K562 treated with DMSO at 1 percent for 48 hours (cell line): Measurements from ENCODE around the gene MPZL2. TPM values are rescaled to one million over a fixed set of nuclear protein-coding genes. Genes with fewer than 3 reads are reported as not detected.

Experiments used
- total RNA-seq: library from RNA; unstranded; fragments of 300-600 nt; gene quantifications from 2 replicates; pipeline ENCODE4 v1.2.3, GENCODE V29; 2022; ENCODE audit warnings: low replicate concordance; ENCODE audit errors: extremely low read depth

Gene MPZL2
- total RNA-seq, result not detected in 2 replicates

GRCh38 chr11:118263695-118264568 lies at the start of gene MPZL2:
TSS of gene MPZL2 (minus strand) at chr11:118264297. CDS start at chr11:118264153, 144 bp downstream.

DNA sequence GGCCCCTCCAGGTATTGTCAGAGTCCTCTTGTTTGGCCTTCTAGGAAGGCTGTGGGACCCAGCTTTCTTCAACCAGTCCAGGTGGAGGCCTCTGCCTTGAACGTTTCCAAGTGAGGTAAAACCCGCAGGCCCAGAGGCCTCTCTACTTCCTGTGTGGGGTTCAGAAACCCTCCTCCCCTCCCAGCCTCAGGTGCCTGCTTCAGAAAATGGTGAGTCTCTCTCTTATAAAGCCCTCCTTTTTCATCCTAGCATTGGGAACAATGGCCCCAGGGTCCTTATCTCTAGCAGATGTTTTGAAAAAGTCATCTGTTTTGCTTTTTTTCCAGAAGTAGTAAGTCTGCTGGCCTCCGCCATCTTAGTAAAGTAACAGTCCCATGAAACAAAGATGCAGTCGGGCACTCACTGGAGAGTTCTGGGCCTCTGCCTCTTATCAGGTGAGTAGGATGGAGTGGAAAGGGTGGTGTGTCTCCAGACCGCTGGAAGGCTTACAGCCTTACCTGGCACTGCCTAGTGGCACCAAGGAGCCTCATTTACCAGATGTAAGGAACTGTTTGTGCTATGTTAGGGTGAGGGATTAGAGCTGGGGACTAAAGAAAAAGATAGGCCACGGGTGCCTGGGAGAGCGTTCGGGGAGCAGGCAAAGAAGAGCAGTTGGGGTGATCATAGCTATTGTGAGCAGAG lies 40.6 kb upstream of the MPZL2 start, which contains the start of gene CD3E:
CD3E (plus strand) TSS at position 163 of the 681 bp plus-strand sequence; CDS start at position 386, 223 bp downstream.

GRCh38 chr11:118251858-118252652 lies 12.0 kb downstream of the MPZL2 start, which contains the start of gene MPZL3:
TSS of gene MPZL3 (minus strand) at chr11:118252365. CDS start at chr11:118252294, 71 bp downstream.

GRCh38 chr11:118224511-118225188 lies 39.4 kb downstream of the MPZL2 start, which contains the start of gene JAML:
TSS of gene JAML (minus strand) at chr11:118225011. CDS start at chr11:118214866, 10,145 bp downstream.

Other genes starting within 250 kb of the MPZL2 start
- not detected in 2 replicates for gene TMPRSS4, start 187.2 kb downstream of the MPZL2 start, total RNA-seq
- gene SMIM35, start 177.3 kb downstream of the MPZL2 start, total RNA-seq, result not detected in 2 replicates
- gene SCN4B, start 111.5 kb downstream of the MPZL2 start, total RNA-seq, result not detected in 2 replicates
- not detected in 2 replicates for gene SCN2B, start 87.7 kb downstream of the MPZL2 start, total RNA-seq
- not detected in 2 replicates for gene JAML, start 39.3 kb downstream of the MPZL2 start, total RNA-seq
- gene MPZL3, start 11.9 kb downstream of the MPZL2 start, total RNA-seq, result not detected in 2 replicates
- not detected in 2 replicates for gene CD3E, start 40.4 kb upstream of the MPZL2 start, total RNA-seq
- gene CD3D, start 78.4 kb upstream of the MPZL2 start, total RNA-seq, result not detected in 2 replicates
- gene CD3G, start 80.0 kb upstream of the MPZL2 start, total RNA-seq, result not detected in 2 replicates
- gene UBE4A, start 95.3 kb upstream of the MPZL2 start, total RNA-seq, result not detected in 2 replicates
- not detected in 2 replicates for gene ATP5MG, start 137.3 kb upstream of the MPZL2 start, total RNA-seq
- not detected in 2 replicates for gene KMT2A, start 172.2 kb upstream of the MPZL2 start, total RNA-seq